GM13977 (cell line): ENCODE measurements around the gene RASIP1.
"Not testable (repeated sequence)": the region's sequence is repeated elsewhere in the genome, so short reads cannot be mapped to it uniquely, and the experiment has no call there.

ENCODE experiments used
- DNase-seq: peaks from one replicate; pipeline ENCODE4 v3.0.0; 2012; ENCODE audit warnings: low spot score
- CTCF ChIP-seq: IDR thresholded peaks from 2 replicates; pipeline ENCODE4 v1.5.1; 2012; ENCODE audit warnings: mild to moderate bottlenecking, control low read depth; ENCODE audit not compliant: insufficient read depth; ENCODE audit errors: extremely low read depth, missing control alignments
- in situ Hi-C: fragments of 300-500 bp; cut with MboI; formaldehyde crosslinking; loops from one replicate; pipeline ENCODE4 v1.12.0; 2022; ENCODE audit warnings: low sequenced_read_pairs, low pct_unique_long_range_greater_than_20kb, mixed read lengths, inconsistent platforms; ENCODE audit not compliant: unreplicated experiment

The RASIP1 gene

GRCh38 chr19:48698046-48698445, 42.4 kb downstream of the RASIP1 start:
- no peak for DNase-seq
- no peak for TF ChIP-seq CTCF
- in situ Hi-C loops, result no loop called here

- TF ChIP-seq CTCF, result no peak
- in situ Hi-C loops, result no loop called here
- no peak for DNase-seq
Observed at GRCh38 chr19:48696353-48697010, 43.9 kb downstream of the RASIP1 start.

GRCh38 chr19:48695743-48696352, 44.6 kb downstream of the RASIP1 start, which contains the start of gene FUT2:
FUT2 (plus strand) TSS chr19:48695971; CDS start chr19:48702957, 6,986 bp downstream.
- no peak for TF ChIP-seq CTCF
- in situ Hi-C loops, result no loop called here
- no peak for DNase-seq

- in situ Hi-C loops, DNase-seq: not testable (repeated sequence)
Observed at GRCh38 chr19:48693629-48694028, 46.8 kb downstream of the RASIP1 start.

- no peak for TF ChIP-seq CTCF
- DNase-seq, result no peak
- in situ Hi-C loops, result no loop called here
Observed at GRCh38 chr19:48689449-48689848, 51.0 kb downstream of the RASIP1 start.

GRCh38 chr19:48687776-48688175, 52.6 kb downstream of the RASIP1 start:
- in situ Hi-C loops, result no loop called here
- TF ChIP-seq CTCF, result no peak
- DNase-seq, result no peak

- in situ Hi-C loops, DNase-seq: not testable (repeated sequence)
Observed at GRCh38 chr19:48686637-48687036, 53.8 kb downstream of the RASIP1 start.
